Psoas muscle (tissue), 8 donors: ENCODE results near the gene PCDHGA9. TPM values are rescaled to one million over a fixed set of nuclear protein-coding genes. Genes with fewer than 3 reads are reported as not detected.
"Not testable (repeated sequence)": the region's sequence is repeated elsewhere in the genome, so short reads cannot be mapped to it uniquely, and the experiment has no call there.

Experiments
- ATAC-seq, 4 donors: fragments of 200-7000 bp; cut with Tn5 transposase; one replicate each; pipeline ENCODE4 v1.9.1; 2020; ENCODE audit warnings: moderate library complexity in 3 of 4, mild to moderate bottlenecking in 2 of 4
- DNase-seq, 2 donors: peaks; one replicate each; pipeline ENCODE4 v3.0.0-alpha.2; 2020
- H3K27ac ChIP-seq: fragments of 200-600 bp; one replicate; pipeline ENCODE4 v1.8.0; 2022
- H3K27me3 ChIP-seq, 3 donors: fragments of 200-600 bp in 1 of 3; one replicate each; pipeline versions ENCODE4 v1.6.1 to v1.8.0; 2013 to 2022; ENCODE audit warnings: low read length in 2 of 3, mild to moderate bottlenecking in 2 of 3, moderate library complexity in 1 of 3; ENCODE audit not compliant: insufficient read depth in 3 of 3
- H3K36me3 ChIP-seq, 2 donors: fragments of 200-600 bp in 1 of 2; one replicate each; pipeline versions ENCODE4 v1.6.1 to v1.8.0; 2013 to 2022; ENCODE audit warnings: low read depth in 1 of 2, mild to moderate bottlenecking in 1 of 2, moderate library complexity in 1 of 2; ENCODE audit not compliant: insufficient read depth in 1 of 2
- H3K4me1 ChIP-seq: fragments of 200-600 bp; one replicate; pipeline ENCODE4 v1.8.0; 2022
- H3K4me3 ChIP-seq: fragments of 200-600 bp; one replicate; pipeline ENCODE4 v1.8.0; 2022; ENCODE audit warnings: mild to moderate bottlenecking
- H3K9me3 ChIP-seq: fragments of 200-600 bp; one replicate; pipeline ENCODE4 v1.8.0; 2022
- WGBS, 3 donors: extraction: QIAGEN DNeasy Blood & Tissue Kit; methylation state at CpG; one replicate each; pipeline versions ENCODE4 v1.1.6 to v1.1.7; 2013; 5-methylcytosine and 5-hydroxymethylcytosine counted together
- intact Hi-C, 2 donors: fragments of 100-400 bp; cut with DNase I; formaldehyde crosslinking; loops; one replicate each; pipeline versions ENCODE4 v1.11.0 to v1.14.2; 2022
- polyA plus RNA-seq, 3 donors: library from polyadenylated mRNA; stranded (reverse); fragments of 200-250 nt; gene quantifications; one replicate each; pipeline ENCODE4 v1.2.3, GENCODE V29; 2013
- total RNA-seq, 4 donors: library from RNA; stranded (reverse); fragmentation: NEBNext Ultra II Directional in 2 of 4; extraction: Animal tissue kit (Norgen Biotek cat#: 25700) in 2 of 4; gene quantifications; one replicate each; pipeline versions ENCODE4 v1.2.1 to v1.2.4, GENCODE V29; 2021 to 2023
- TF ChIP-seq, protein P1 (sequence below): fragments of 200-600 bp; IDR thresholded peaks from one replicate; pipeline ENCODE4 v1.8.0; 2022; ENCODE audit warnings: antibody characterized with exemption
- donor health status: healthy with polysubstance abuse.
- donor health status: DM: no; HTN: no; CAD: no; lungs with moderate emphysema.
- donor health status: Bipolar disorder and iron deficiency.
- donor health status: healthy.
- donor health status: DM: yes; HTN: yes; CAD: no.
- donor health status: DM: no; HTN: no; CAD: no.
- donor health status: DM: no; HTN: no; CAD: no.
- donor health status: DM: yes; HTN: yes; CAD: no.

PCDHGA9 gene
- total and polyA plus RNA-seq, 7 donors, result 0.11 to 3.5 (median 1.5) TPM

DNA sequence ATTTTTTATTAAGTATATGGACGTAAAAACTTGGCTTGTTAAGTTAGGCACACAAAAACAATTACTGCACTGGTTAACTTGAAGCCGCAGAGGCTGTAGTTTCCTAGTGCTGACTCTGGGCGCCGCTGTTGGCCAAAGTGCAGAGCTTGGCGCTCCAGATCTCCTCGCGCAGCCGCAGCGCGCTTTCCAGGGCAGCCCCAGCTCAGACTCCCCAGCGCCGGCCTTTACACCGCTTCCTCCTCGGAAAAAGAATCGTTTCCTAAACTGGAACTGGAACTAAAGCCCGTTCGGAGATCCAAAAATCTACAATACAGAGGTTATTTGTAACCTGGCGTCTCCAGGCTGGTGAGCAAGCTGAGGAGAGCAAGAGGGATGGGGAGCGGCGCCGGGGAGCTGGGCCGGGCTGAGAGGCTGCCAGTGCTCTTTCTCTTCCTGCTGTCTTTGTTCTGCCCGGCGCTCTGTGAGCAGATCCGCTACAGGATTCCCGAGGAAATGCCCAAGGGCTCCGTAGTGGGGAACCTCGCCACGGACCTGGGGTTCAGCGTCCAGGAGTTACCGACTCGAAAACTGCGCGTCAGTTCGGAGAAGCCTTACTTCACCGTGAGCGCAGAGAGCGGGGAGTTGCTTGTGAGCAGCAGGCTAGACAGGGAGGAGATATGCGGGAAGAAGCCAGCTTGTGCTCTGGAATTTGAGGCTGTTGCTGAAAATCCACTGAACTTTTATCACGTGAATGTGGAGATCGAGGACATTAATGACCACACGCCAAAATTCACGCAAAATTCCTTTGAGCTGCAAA, 4.6 kb upstream of the PCDHGA9 start, which contains the start of gene PCDHGB5:
Gene PCDHGB5, plus strand, starts transcription at position 192 of the 796 bp plus-strand sequence. Its CDS starts 181 bp downstream, at position 373.
- intact Hi-C loops, H3K36me3 ChIP-seq, H3K9me3 ChIP-seq, H3K4me1 ChIP-seq: not testable (repeated sequence)
- Histone ChIP-seq H3K4me3 (peak within 1 kb of the TSS; percentile 63), H3K27ac (peak within 1 kb of the TSS; percentile 51), H3K27me3 (peaks cover 0 to 48% (median 12%) of the 10 kb centered on the region in 3 donors)
- DNase-seq, result peak; percentile 46 to 72
- 7 to 9% (median 8%) methylated on average over 21 to 25 of the region's 43 CpGs for WGBS, 3 donors
- TF ChIP-seq, protein P1, sequence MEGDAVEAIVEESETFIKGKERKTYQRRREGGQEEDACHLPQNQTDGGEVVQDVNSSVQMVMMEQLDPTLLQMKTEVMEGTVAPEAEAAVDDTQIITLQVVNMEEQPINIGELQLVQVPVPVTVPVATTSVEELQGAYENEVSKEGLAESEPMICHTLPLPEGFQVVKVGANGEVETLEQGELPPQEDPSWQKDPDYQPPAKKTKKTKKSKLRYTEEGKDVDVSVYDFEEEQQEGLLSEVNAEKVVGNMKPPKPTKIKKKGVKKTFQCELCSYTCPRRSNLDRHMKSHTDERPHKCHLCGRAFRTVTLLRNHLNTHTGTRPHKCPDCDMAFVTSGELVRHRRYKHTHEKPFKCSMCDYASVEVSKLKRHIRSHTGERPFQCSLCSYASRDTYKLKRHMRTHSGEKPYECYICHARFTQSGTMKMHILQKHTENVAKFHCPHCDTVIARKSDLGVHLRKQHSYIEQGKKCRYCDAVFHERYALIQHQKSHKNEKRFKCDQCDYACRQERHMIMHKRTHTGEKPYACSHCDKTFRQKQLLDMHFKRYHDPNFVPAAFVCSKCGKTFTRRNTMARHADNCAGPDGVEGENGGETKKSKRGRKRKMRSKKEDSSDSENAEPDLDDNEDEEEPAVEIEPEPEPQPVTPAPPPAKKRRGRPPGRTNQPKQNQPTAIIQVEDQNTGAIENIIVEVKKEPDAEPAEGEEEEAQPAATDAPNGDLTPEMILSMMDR, result peak; percentile 71
- peak; percentile 90 to 95 (median 93) for ATAC-seq

DNA sequence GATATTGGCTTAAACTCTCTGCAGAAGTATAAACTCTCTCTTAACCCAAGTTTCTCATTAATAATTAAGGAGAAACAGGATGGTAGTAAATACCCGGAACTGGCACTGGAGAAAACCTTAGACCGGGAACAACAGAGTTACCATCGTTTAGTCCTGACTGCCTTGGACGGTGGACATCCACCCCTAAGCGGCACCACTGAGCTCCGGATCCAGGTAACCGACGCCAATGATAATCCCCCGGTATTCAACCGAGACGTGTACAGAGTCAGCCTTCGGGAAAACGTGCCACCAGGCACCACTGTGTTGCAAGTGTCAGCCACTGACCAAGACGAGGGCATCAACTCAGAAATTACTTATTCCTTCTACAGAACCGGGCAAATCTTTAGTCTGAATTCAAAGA, 4.0 kb upstream of the PCDHGA9 start:
- H3K9me3 ChIP-seq, result peaks cover 4% of the 10 kb centered on the region
- H3K4me1 ChIP-seq, result peaks cover 4% of the 10 kb centered on the region
- H3K27me3 ChIP-seq, result peaks cover 0 to 50% (median 16%) of the 10 kb centered on the region in 3 donors
- peak overlapping the region; percentile 42 for H3K4me3 ChIP-seq
- ATAC-seq (peak; percentile 55 to 80 (median 66)), DNase-seq (peak in 1 of 2 donors; percentile 52)
- WGBS, 3 donors, result 17 to 28% (median 24%) methylated on average over 15 of the region's 15 CpGs
- intact Hi-C loops, result no loop called here
- no peak overlapping the region for H3K27ac ChIP-seq
- H3K36me3 ChIP-seq, result no peaks in the 10 kb centered on the region
- TF ChIP-seq, protein P1, result peak; percentile 10

DNA sequence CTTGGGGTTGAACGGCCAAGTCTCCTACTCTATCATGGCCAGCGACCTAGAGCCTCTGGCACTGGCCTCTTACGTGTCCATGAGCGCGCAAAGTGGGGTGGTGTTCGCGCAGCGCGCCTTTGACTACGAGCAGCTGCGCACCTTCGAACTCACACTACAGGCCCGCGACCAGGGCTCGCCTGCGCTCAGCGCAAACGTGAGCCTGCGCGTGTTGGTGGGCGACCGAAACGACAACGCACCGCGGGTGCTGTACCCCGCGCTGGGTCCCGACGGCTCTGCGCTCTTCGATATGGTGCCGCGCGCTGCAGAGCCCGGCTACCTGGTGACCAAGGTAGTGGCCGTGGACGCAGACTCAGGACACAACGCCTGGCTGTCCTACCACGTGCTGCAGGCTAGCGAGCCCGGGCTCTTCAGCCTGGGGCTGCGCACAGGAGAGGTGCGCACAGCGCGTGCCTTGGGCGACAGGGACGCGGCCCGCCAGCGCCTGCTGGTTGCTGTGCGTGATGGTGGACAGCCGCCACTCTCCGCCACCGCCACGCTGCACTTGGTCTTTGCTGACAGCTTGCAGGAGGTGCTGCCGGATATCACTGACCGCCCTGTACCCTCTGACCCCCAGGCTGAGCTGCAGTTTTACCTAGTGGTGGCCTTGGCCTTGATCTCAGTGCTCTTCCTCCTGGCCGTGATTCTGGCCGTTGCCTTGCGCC, 2.9 kb upstream of the PCDHGA9 start:
- peak overlapping the region; percentile 42 for H3K4me3 ChIP-seq
- WGBS, 3 donors, result 26 to 34% (median 30%) methylated on average over 56 to 61 of the region's 61 CpGs
- H3K4me1 ChIP-seq, result peaks cover 4% of the 10 kb centered on the region
- DNase-seq (no peak), ATAC-seq (no peak)
- no peaks in the 10 kb centered on the region for H3K36me3 ChIP-seq
- no peak overlapping the region for H3K27ac ChIP-seq
- peaks cover 4% of the 10 kb centered on the region for H3K9me3 ChIP-seq
- TF ChIP-seq, protein P1, result no peak
- peaks cover 0 to 48% (median 17%) of the 10 kb centered on the region in 3 donors for H3K27me3 ChIP-seq
- intact Hi-C loops, result no loop called here

DNA sequence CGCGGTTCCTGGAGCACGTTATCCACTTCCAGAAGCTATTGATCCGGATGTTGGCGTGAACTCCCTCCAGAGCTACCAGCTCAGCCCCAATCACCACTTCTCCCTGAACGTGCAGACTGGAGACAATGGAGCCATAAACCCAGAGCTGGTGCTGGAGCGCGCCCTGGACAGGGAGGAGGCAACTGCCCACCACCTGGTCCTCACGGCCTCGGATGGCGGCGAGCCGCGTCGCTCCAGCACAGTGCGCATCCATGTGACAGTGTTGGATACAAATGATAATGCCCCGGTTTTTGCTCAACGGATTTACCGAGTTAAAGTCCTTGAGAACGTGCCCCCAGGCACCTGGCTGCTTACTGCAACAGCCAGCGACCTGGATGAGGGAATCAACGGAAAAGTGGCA, 809 bp downstream of the PCDHGA9 start:
- Histone ChIP-seq H3K9me3 (peaks cover 4% of the 10 kb centered on the region), H3K27me3 (peaks cover 0 to 38% (median 17%) of the 10 kb centered on the region in 3 donors), H3K36me3 (no peaks in the 10 kb centered on the region), H3K4me3 (peak overlapping the region; percentile 47), H3K4me1 (peaks cover 4% of the 10 kb centered on the region), H3K27ac (no peak overlapping the region)
- ATAC-seq (no peak), DNase-seq (no peak)
- 36 to 42% (median 39%) methylated on average over 22 of the region's 22 CpGs for WGBS, 3 donors
- intact Hi-C loops, result no loop called here
- TF ChIP-seq, protein P1, result no peak
